ENCODE data around the gene RDH13. TPM values are rescaled to one million over a fixed set of nuclear protein-coding genes. Genes with fewer than 3 reads are reported as not detected.
"Not testable (repeated sequence)": the region's sequence is repeated elsewhere in the genome, so short reads cannot be mapped to it uniquely, and the experiment has no call there.

Gene RDH13
- total RNA-seq, 1 donor from 2014 or later: 37.3 TPM

DNA sequence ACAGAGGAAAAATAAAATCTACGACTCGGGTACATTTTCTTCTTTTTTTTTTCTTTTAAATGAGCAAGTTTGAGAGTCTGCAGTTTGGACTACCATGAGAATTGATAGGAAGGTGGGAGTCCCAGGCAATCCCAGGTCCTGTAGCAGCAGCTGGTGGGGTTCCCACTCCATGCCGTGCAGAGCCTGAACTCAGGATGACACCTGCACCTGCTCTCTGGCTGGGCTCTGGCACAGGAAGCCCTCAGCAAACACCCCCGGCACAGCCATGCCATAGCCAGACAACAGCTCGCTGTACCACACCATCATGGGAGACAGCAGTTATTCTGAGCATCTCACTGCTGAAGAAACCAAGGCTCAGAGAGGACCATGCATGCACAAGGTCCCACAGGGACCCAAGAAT, 18.7 kb downstream of the RDH13 start:
- Histone ChIP-seq H3K27ac (no peak overlapping the region), H3K27me3 (no peaks in the 10 kb centered on the region), H3K4me1 (no peaks in the 10 kb centered on the region), H3K36me3 (peaks cover 0 to 45% of the 10 kb centered on the region in 2 donors), H3K4me3 (no peak overlapping the region), H3K9me3 (no peaks in the 10 kb centered on the region)
- DNase-seq (ENCODE audit: extremely low spot score in 2 of 2): no peak
- TF ChIP-seq POLR2A (IDR thresholded peaks at IDR 0.05) (no peak), POLR2AphosphoS5 (IDR thresholded peaks at IDR 0.05; ENCODE audit: insufficient read depth in 1 of 2, low read depth in 1 of 2) (no peak)
- TF ChIP-seq, protein P1, sequence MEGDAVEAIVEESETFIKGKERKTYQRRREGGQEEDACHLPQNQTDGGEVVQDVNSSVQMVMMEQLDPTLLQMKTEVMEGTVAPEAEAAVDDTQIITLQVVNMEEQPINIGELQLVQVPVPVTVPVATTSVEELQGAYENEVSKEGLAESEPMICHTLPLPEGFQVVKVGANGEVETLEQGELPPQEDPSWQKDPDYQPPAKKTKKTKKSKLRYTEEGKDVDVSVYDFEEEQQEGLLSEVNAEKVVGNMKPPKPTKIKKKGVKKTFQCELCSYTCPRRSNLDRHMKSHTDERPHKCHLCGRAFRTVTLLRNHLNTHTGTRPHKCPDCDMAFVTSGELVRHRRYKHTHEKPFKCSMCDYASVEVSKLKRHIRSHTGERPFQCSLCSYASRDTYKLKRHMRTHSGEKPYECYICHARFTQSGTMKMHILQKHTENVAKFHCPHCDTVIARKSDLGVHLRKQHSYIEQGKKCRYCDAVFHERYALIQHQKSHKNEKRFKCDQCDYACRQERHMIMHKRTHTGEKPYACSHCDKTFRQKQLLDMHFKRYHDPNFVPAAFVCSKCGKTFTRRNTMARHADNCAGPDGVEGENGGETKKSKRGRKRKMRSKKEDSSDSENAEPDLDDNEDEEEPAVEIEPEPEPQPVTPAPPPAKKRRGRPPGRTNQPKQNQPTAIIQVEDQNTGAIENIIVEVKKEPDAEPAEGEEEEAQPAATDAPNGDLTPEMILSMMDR (IDR thresholded peaks at IDR 0.05): no peak
- intact Hi-C loops (cut with DNase I): no loop called here

GRCh38 chr19:55042688-55043087, 20.3 kb downstream of the RDH13 start:
- H3K4me1 ChIP-seq: no peaks in the 10 kb centered on the region
- H3K36me3 ChIP-seq: peaks cover 0 to 31% of the 10 kb centered on the region in 2 donors
- no peak overlapping the region for H3K27ac ChIP-seq
- intact Hi-C loops (cut with DNase I): no loop called here
- no peaks in the 10 kb centered on the region for H3K9me3 ChIP-seq
- TF ChIP-seq POLR2A (IDR thresholded peaks at IDR 0.05) (no peak), POLR2AphosphoS5 (IDR thresholded peaks at IDR 0.05; ENCODE audit: insufficient read depth in 1 of 2, low read depth in 1 of 2) (no peak)
- TF ChIP-seq, protein P1 (IDR thresholded peaks at IDR 0.05): no peak
- no peak for DNase-seq (ENCODE audit: extremely low spot score in 2 of 2)
- H3K27me3 ChIP-seq: no peaks in the 10 kb centered on the region
- H3K4me3 ChIP-seq: no peak overlapping the region

GRCh38 chr19:55042344-55042678, 20.6 kb downstream of the RDH13 start:
- H3K27me3 ChIP-seq: no peaks in the 10 kb centered on the region
- no peaks in the 10 kb centered on the region for H3K4me1 ChIP-seq
- H3K9me3 ChIP-seq: no peaks in the 10 kb centered on the region
- TF ChIP-seq POLR2A (IDR thresholded peaks at IDR 0.05) (no peak), POLR2AphosphoS5 (IDR thresholded peaks at IDR 0.05; ENCODE audit: insufficient read depth in 1 of 2, low read depth in 1 of 2) (no peak)
- TF ChIP-seq, protein P1 (IDR thresholded peaks at IDR 0.05): no peak
- H3K27ac ChIP-seq: no peak overlapping the region
- DNase-seq (ENCODE audit: extremely low spot score in 2 of 2): no peak
- intact Hi-C loops (cut with DNase I): no loop called here
- H3K36me3 ChIP-seq: peaks cover 0 to 27% of the 10 kb centered on the region in 2 donors
- H3K4me3 ChIP-seq: no peak overlapping the region

GRCh38 chr19:55041627-55042343, 21.2 kb downstream of the RDH13 start:
- Histone ChIP-seq H3K36me3 (peaks cover 0 to 22% of the 10 kb centered on the region in 2 donors), H3K9me3 (no peaks in the 10 kb centered on the region), H3K27ac (no peak overlapping the region), H3K27me3 (no peaks in the 10 kb centered on the region), H3K4me1 (no peaks in the 10 kb centered on the region), H3K4me3 (no peak overlapping the region)
- TF ChIP-seq POLR2AphosphoS5 (IDR thresholded peaks at IDR 0.05; ENCODE audit: insufficient read depth in 1 of 2, low read depth in 1 of 2): no peak
- TF ChIP-seq, protein P1 (IDR thresholded peaks at IDR 0.05): no peak
- TF ChIP-seq POLR2A (IDR thresholded peaks at IDR 0.05): no peak
- intact Hi-C loops (cut with DNase I): no loop called here
- no peak for DNase-seq (ENCODE audit: extremely low spot score in 2 of 2)

DNA sequence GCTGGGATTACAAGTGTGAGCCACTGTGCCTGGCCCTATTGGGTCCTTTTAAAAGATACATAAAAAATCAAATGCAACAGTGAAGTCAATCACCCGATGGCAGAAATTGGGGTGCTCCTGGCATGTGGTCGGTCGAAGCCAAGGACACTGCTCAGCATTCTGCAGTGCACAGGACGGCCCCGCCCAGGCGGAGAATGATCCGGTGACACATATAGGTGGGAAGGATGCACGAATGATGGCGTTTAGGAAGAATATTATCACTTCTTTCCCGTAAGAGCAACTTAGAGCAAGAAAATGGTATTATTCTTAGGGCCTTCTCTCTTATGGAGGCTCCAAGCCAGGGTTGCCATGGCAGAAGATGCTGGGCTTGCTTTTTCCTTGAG, 21.7 kb downstream of the RDH13 start:
- Histone ChIP-seq H3K27me3 (no peaks in the 10 kb centered on the region), H3K4me1 (no peaks in the 10 kb centered on the region), H3K9me3 (no peaks in the 10 kb centered on the region), H3K36me3 (peaks cover 0 to 19% of the 10 kb centered on the region in 2 donors), H3K4me3 (no peak overlapping the region), H3K27ac (no peak overlapping the region)
- TF ChIP-seq, protein P1 (IDR thresholded peaks at IDR 0.05): no peak
- TF ChIP-seq POLR2AphosphoS5 (IDR thresholded peaks at IDR 0.05; ENCODE audit: insufficient read depth in 1 of 2, low read depth in 1 of 2): no peak
- TF ChIP-seq POLR2A (IDR thresholded peaks at IDR 0.05): no peak
- no peak for DNase-seq (ENCODE audit: extremely low spot score in 2 of 2)
- intact Hi-C loops (cut with DNase I): no loop called here

- intact Hi-C loops (cut with DNase I); H3K4me1 ChIP-seq; H3K27me3 ChIP-seq; DNase-seq (ENCODE audit: extremely low spot score in 2 of 2); H3K9me3 ChIP-seq; H3K4me3 ChIP-seq; H3K27ac ChIP-seq: not testable (repeated sequence)
- peaks cover 0 to 14% of the 10 kb centered on the region in 2 donors for H3K36me3 ChIP-seq
These were observed 22.3 kb downstream of the RDH13 start for GRCh38 chr19:55040654-55041053.

DNA sequence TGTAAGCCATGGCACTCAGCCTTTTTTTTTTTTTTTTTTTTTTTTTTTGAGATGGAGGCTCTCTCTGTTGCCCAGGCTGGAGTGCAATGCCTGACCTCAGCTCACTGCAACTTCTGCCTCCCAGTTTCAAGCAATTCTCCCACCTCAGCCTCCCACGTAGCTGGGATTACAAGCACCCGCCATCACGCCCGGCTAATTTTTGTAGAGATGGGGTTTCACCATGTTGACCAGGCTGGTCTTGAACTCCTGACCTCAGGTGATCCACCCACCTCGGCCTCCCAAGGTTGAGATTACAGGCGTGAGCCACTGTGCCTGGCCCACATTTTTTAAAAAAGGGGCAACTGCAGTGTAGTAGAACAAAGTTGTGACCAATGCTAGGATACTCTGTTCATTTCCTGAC, 25.3 kb downstream of the RDH13 start:
- H3K27me3 ChIP-seq; intact Hi-C loops (cut with DNase I); DNase-seq (ENCODE audit: extremely low spot score in 2 of 2); H3K4me3 ChIP-seq; H3K27ac ChIP-seq; H3K4me1 ChIP-seq; H3K9me3 ChIP-seq; H3K36me3 ChIP-seq: not testable (repeated sequence)

All from vagina (tissue), 2 donors.